K562 (cell line): Measurements from ENCODE around the gene CARMIL1. TPM values are rescaled to one million over a fixed set of nuclear protein-coding genes. Genes with fewer than 3 reads are reported as not detected.

Source experiments
- C11orf30 ChIP-seq: fragments of 450-650 bp; IDR thresholded peaks from 2 replicates; pipeline ENCODE4 v1.6.1; 2016; ENCODE audit warnings: low read depth, mild to moderate bottlenecking
- DEAF1 ChIP-seq: fragments of 450-650 bp; formaldehyde crosslinking; IDR thresholded peaks from 2 replicates; pipeline ENCODE4 v1.4.0; 2020; ENCODE audit warnings: mild to moderate bottlenecking, moderate library complexity
- ELF4 ChIP-seq: fragments of 450-650 bp; formaldehyde crosslinking; IDR thresholded peaks from 2 replicates; pipeline ENCODE4 v1.4.0; 2022; ENCODE audit warnings: missing genetic modification characterization
- FOXJ3 ChIP-seq: sonication (generic); formaldehyde crosslinking; IDR thresholded peaks from 2 replicates; pipeline ENCODE4 v1.4.0; 2020; ENCODE audit warnings: mild to moderate bottlenecking, missing genetic modification reagents
- JUND ChIP-seq, 2 experiments: IDR thresholded peaks; 2 replicates in 1 of 2; 3 replicates in 1 of 2; pipeline ENCODE4 v1.6.1; 2011; ENCODE audit warnings: borderline replicate concordance in 2 of 2, low read depth in 2 of 2, low read length in 2 of 2, improper control_type of control experiment in 1 of 2, missing biosample characterization in 1 of 2, missing genetic modification characterization in 1 of 2, missing genetic modification reagents in 1 of 2
- KHSRP ChIP-seq: fragments of 450-650 bp; IDR thresholded peaks from 2 replicates; pipeline ENCODE4 v1.6.1; 2017
- KLF6 ChIP-seq: fragments of 250-450 bp; sonication (Bioruptor Pico); IDR thresholded peaks from 2 replicates; pipeline ENCODE4 v1.4.0; 2020; ENCODE audit warnings: mild to moderate bottlenecking, moderate library complexity, borderline replicate concordance
- MAZ ChIP-seq, 2 experiments: fragments of 450-650 bp in 1 of 2; sonication (generic) in 1 of 2; formaldehyde crosslinking; IDR thresholded peaks in 1 of 2; conservative IDR thresholded peaks in 1 of 2; 2 replicates each; pipeline versions ENCODE4 v1.4.0 to v1.5.0; 2020; ENCODE audit warnings: mild to moderate bottlenecking in 1 of 2, missing genetic modification reagents in 1 of 2
- MEF2A ChIP-seq: IDR thresholded peaks from 2 replicates; pipeline ENCODE4 v1.6.1; 2011; ENCODE audit warnings: low read depth, mild to moderate bottlenecking, low read length, moderate library complexity; ENCODE audit not compliant: control insufficient read depth
- MIER1 ChIP-seq: fragments of 450-650 bp; IDR thresholded peaks from 2 replicates; pipeline ENCODE4 v1.6.1; 2016; ENCODE audit warnings: antibody characterized with exemption, mild to moderate bottlenecking, low read depth
- NFE2 ChIP-seq: IDR thresholded peaks from 2 replicates; pipeline ENCODE4 v1.6.1; 2014; ENCODE audit warnings: antibody characterized with exemption, low read depth
- NFXL1 ChIP-seq: fragments of 450-650 bp; formaldehyde crosslinking; IDR thresholded peaks from 2 replicates; pipeline ENCODE4 v1.4.0; 2021; ENCODE audit warnings: mild to moderate bottlenecking
- NR2C1 ChIP-seq, 2 experiments: fragments of 450-650 bp; IDR thresholded peaks; 2 replicates each; pipeline ENCODE4 v1.6.1; 2017; ENCODE audit warnings: mild to moderate bottlenecking in 2 of 2, antibody characterized with exemption in 1 of 2, inconsistent platforms in 1 of 2, missing compliant biosample characterization in 1 of 2, missing genetic modification characterization in 1 of 2
- RCOR1 ChIP-seq, 2 experiments: IDR thresholded peaks; 2 replicates each; pipeline ENCODE4 v1.6.1; 2012; ENCODE audit warnings: low read depth in 2 of 2, low read length in 2 of 2, borderline replicate concordance in 1 of 2, improper control_type of control experiment in 1 of 2
- SNRNP70 ChIP-seq: fragments of 200-400 bp; formaldehyde crosslinking; optimal IDR thresholded peaks from 2 replicates; pipeline ENCODE3; 2017; ENCODE audit warnings: low read depth, low read length
- SREBF2 ChIP-seq: sonication (generic); formaldehyde crosslinking; IDR thresholded peaks from 2 replicates; pipeline ENCODE4 v1.4.0; 2020; ENCODE audit warnings: mild to moderate bottlenecking, missing genetic modification reagents
- ZBTB9 ChIP-seq: fragments of 450-650 bp; formaldehyde crosslinking; IDR thresholded peaks from 2 replicates; pipeline ENCODE4 v1.4.0; 2020; ENCODE audit warnings: mild to moderate bottlenecking, moderate library complexity
- ZFP36 ChIP-seq: fragments of 150-350 bp; IDR thresholded peaks from 2 replicates; pipeline ENCODE4 v1.6.1; 2018; ENCODE audit warnings: low read length, low read depth; ENCODE audit not compliant: partially characterized antibody
- ZNF224 ChIP-seq: sonication (generic); formaldehyde crosslinking; IDR thresholded peaks from 2 replicates; pipeline ENCODE4 v1.8.0; 2022; ENCODE audit warnings: mild to moderate bottlenecking, missing genetic modification reagents
- ZNF277 ChIP-seq: fragments of 250-450 bp; sonication (Bioruptor Pico); IDR thresholded peaks from 2 replicates; pipeline ENCODE4 v1.8.0; 2022; ENCODE audit warnings: inconsistent platforms, mild to moderate bottlenecking, moderate library complexity, borderline replicate concordance
- ZNF699 ChIP-seq: fragments of 250-450 bp; sonication (Bioruptor Pico); IDR thresholded peaks from 2 replicates; pipeline ENCODE4 v1.8.0; 2021; ENCODE audit warnings: mild to moderate bottlenecking, moderate library complexity; ENCODE audit not compliant: insufficient replicate concordance
- polyA plus RNA-seq, 8 experiments: library from polyadenylated mRNA; depleted of rRNA in 4 of 8; stranded (reverse) in 5 of 8; unstranded in 3 of 8; fragments of >200 nt; fragmentation: Nextera tagmentation in 2 of 8; fragmentation: Illumina TruSeq in 1 of 8; extraction: Ambion mirVana in 2 of 8; extraction: Trizol in 1 of 8; gene quantifications; 2 replicates each; pipeline versions ENCODE4 v1.2.1 to v1.2.3, GENCODE V29; 2011 to 2014; ENCODE audit warnings: inconsistent platforms in 1 of 8, missing spikeins in 1 of 8
- total RNA-seq, 7 experiments: library from RNA; depleted of rRNA in 6 of 7; stranded (reverse); fragments of >200 nt in 6 of 7; fragmentation: Illumina TruSeq in 2 of 7; extraction: Trizol in 2 of 7; gene quantifications; 2 replicates each; pipeline versions ENCODE4 v1.2.1 to v1.2.3, GENCODE V29; 2011 to 2021; ENCODE audit warnings: low replicate concordance in 1 of 7

The CARMIL1 gene
- total and polyA plus RNA-seq, 9 of the 15 experiments (the other 6 are each of a cell fraction or from before 2014, with no cell fraction given) = 0.04 to 0.32 (median 0.10) TPM; not detected in 1

- TF ChIP-seq ZNF224 (CRISPR knock-in tag) (no peak), RCOR1 (IDR thresholded peaks at IDR 0.05; ENCODE audit: borderline replicate concordance in 1 of 2, low read depth in 2 of 2, low read length in 2 of 2) (peak in 1 of 2 experiments; percentile 54; a peak in 1 of 4 replicates), MIER1 (peak; percentile 95), C11orf30 (no peak), NR2C1 (IDR thresholded peaks at IDR 0.05) (no peak), NR2C1 (tag; IDR thresholded peaks at IDR 0.05) (0 out of 2 replicates have a peak, but pooled peaks have one; percentile 8), MEF2A (no peak), FOXJ3 (no peak), ZNF699 (CRISPR knock-in tag) (no peak), ZBTB9 (CRISPR knock-in tag) (peak; percentile 61; the same call in 1 of the 2 replicates), NFXL1 (CRISPR knock-in tag) (no peak), DEAF1 (CRISPR knock-in tag) (no peak), SREBF2 (no peak), ZNF277 (CRISPR knock-in tag) (no peak), NFE2 (no peak), MAZ (CRISPR knock-in tag; conservative IDR thresholded peaks at IDR 0.05 in 1 of 2, IDR thresholded peaks at IDR 0.05 in 1 of 2) (peak in 1 of 2 experiments; percentile 52; a peak in 1 of 4 replicates), JUND (IDR thresholded peaks at IDR 0.05; ENCODE audit: borderline replicate concordance, low read depth, low read length) (no peak), JUND (tag; IDR thresholded peaks at IDR 0.05; ENCODE audit: borderline replicate concordance, low read depth, low read length) (no peak; the same call in 2 of the 3 replicates), ZFP36 (no peak), KHSRP (no peak), SNRNP70 (no peak), KLF6 (CRISPR knock-in tag) (peak; percentile 41; the same call in 1 of the 2 replicates), ELF4 (CRISPR knock-in tag) (no peak)
These were observed 372.9 kb downstream of the CARMIL1 start, which contains the start of gene SCGN (continued) for GRCh38 chr6:25652007-25652515.
